IPS-18a (cell line): ENCODE measurements around the gene ATP2B2.

Experiments
- H3K27ac ChIP-seq: one replicate; pipeline ENCODE4 v1.5.1; 2013; ENCODE audit warnings: low read length
- H3K27me3 ChIP-seq: one replicate; pipeline ENCODE4 v1.6.1; 2013; ENCODE audit warnings: mild to moderate bottlenecking, low read length; ENCODE audit not compliant: control insufficient read depth, insufficient read depth
- H3K36me3 ChIP-seq: one replicate; pipeline ENCODE4 v1.6.1; 2013; ENCODE audit warnings: low read depth, low read length; ENCODE audit not compliant: control insufficient read depth
- H3K4me1 ChIP-seq: one replicate; pipeline ENCODE4 v1.6.1; 2013; ENCODE audit warnings: low read depth, low read length; ENCODE audit not compliant: control insufficient read depth
- H3K4me3 ChIP-seq: one replicate; pipeline ENCODE4 v1.5.1; 2013; ENCODE audit warnings: low read length
- H3K9ac ChIP-seq: one replicate; pipeline ENCODE4 v1.6.1; 2013; ENCODE audit warnings: mild to moderate bottlenecking, low read length, moderate library complexity
- H3K9me3 ChIP-seq: one replicate; pipeline ENCODE4 v1.6.1; 2013; ENCODE audit warnings: low read depth, low read length; ENCODE audit not compliant: control insufficient read depth

The ATP2B2 gene

GRCh38 chr3:10345911-10346310 lies 159.5 kb downstream of the ATP2B2 start:
- Histone ChIP-seq H3K4me3 (no peak overlapping the region), H3K27ac (no peak overlapping the region), H3K9me3 (no peaks in the 10 kb centered on the region), H3K9ac (no peak overlapping the region), H3K4me1 (no peaks in the 10 kb centered on the region), H3K27me3 (no peaks in the 10 kb centered on the region), H3K36me3 (no peaks in the 10 kb centered on the region)

GRCh38 chr3:10344944-10345575 lies 160.3 kb downstream of the ATP2B2 start:
- Histone ChIP-seq H3K9ac (no peak overlapping the region), H3K4me3 (no peak overlapping the region), H3K4me1 (no peaks in the 10 kb centered on the region), H3K27ac (no peak overlapping the region), H3K27me3 (no peaks in the 10 kb centered on the region), H3K36me3 (no peaks in the 10 kb centered on the region), H3K9me3 (no peaks in the 10 kb centered on the region)

GRCh38 chr3:10344147-10344943 lies 161.0 kb downstream of the ATP2B2 start:
- Histone ChIP-seq H3K4me1 (no peaks in the 10 kb centered on the region), H3K9ac (no peak overlapping the region), H3K27me3 (no peaks in the 10 kb centered on the region), H3K4me3 (no peak overlapping the region), H3K9me3 (no peaks in the 10 kb centered on the region), H3K27ac (no peak overlapping the region), H3K36me3 (no peaks in the 10 kb centered on the region)

- Histone ChIP-seq H3K4me3 (no peak overlapping the region), H3K4me1 (no peaks in the 10 kb centered on the region), H3K27me3 (no peaks in the 10 kb centered on the region), H3K27ac (no peak overlapping the region), H3K9ac (no peak overlapping the region), H3K36me3 (no peaks in the 10 kb centered on the region), H3K9me3 (no peaks in the 10 kb centered on the region)
These were observed 161.9 kb downstream of the ATP2B2 start for GRCh38 chr3:10343526-10343925.

GRCh38 chr3:10342781-10343180 lies 162.6 kb downstream of the ATP2B2 start:
- H3K4me1 ChIP-seq, result no peaks in the 10 kb centered on the region
- H3K9me3 ChIP-seq, result no peaks in the 10 kb centered on the region
- no peak overlapping the region for H3K4me3 ChIP-seq
- H3K27me3 ChIP-seq, result no peaks in the 10 kb centered on the region
- H3K36me3 ChIP-seq, result no peaks in the 10 kb centered on the region
- no peak overlapping the region for H3K9ac ChIP-seq
- H3K27ac ChIP-seq, result no peak overlapping the region

GRCh38 chr3:10341901-10342398 lies 163.4 kb downstream of the ATP2B2 start:
- H3K4me1 ChIP-seq, result no peaks in the 10 kb centered on the region
- no peak overlapping the region for H3K9ac ChIP-seq
- H3K27ac ChIP-seq, result no peak overlapping the region

GRCh38 chr3:10340476-10340875 lies 164.9 kb downstream of the ATP2B2 start:
- no peaks in the 10 kb centered on the region for H3K9me3 ChIP-seq
- no peaks in the 10 kb centered on the region for H3K36me3 ChIP-seq
- H3K4me1 ChIP-seq, result no peaks in the 10 kb centered on the region
- no peaks in the 10 kb centered on the region for H3K27me3 ChIP-seq
- H3K9ac ChIP-seq, result no peak overlapping the region
- no peak overlapping the region for H3K4me3 ChIP-seq
- no peak overlapping the region for H3K27ac ChIP-seq

More at GRCh38 chr3:10341901-10342398, 163.4 kb downstream of the ATP2B2 start:
- no peaks in the 10 kb centered on the region for H3K36me3 ChIP-seq
- H3K4me3 ChIP-seq, result no peak overlapping the region
- no peaks in the 10 kb centered on the region for H3K9me3 ChIP-seq
- no peaks in the 10 kb centered on the region for H3K27me3 ChIP-seq

GRCh38 chr3:10340046-10340445 lies 165.3 kb downstream of the ATP2B2 start:
- H3K27ac ChIP-seq, result no peak overlapping the region
- H3K4me1 ChIP-seq, result no peaks in the 10 kb centered on the region
- no peaks in the 10 kb centered on the region for H3K36me3 ChIP-seq
- H3K9me3 ChIP-seq, result no peaks in the 10 kb centered on the region
- no peak overlapping the region for H3K9ac ChIP-seq
- H3K27me3 ChIP-seq, result no peaks in the 10 kb centered on the region
- H3K4me3 ChIP-seq, result no peak overlapping the region

GRCh38 chr3:10339376-10339955 lies 165.9 kb downstream of the ATP2B2 start:
- H3K9ac ChIP-seq, result no peak overlapping the region
- no peaks in the 10 kb centered on the region for H3K36me3 ChIP-seq
- no peak overlapping the region for H3K27ac ChIP-seq
- H3K4me3 ChIP-seq, result no peak overlapping the region
- no peaks in the 10 kb centered on the region for H3K9me3 ChIP-seq
- H3K4me1 ChIP-seq, result no peaks in the 10 kb centered on the region
- H3K27me3 ChIP-seq, result no peaks in the 10 kb centered on the region

GRCh38 chr3:10338591-10339353 lies 166.6 kb downstream of the ATP2B2 start:
- Histone ChIP-seq H3K27me3 (no peaks in the 10 kb centered on the region), H3K4me1 (no peaks in the 10 kb centered on the region)

GRCh38 chr3:10338164-10338470 lies 167.3 kb downstream of the ATP2B2 start:
- H3K4me1 ChIP-seq, result no peaks in the 10 kb centered on the region
- H3K4me3 ChIP-seq, result no peak overlapping the region

More at GRCh38 chr3:10338591-10339353, 166.6 kb downstream of the ATP2B2 start:
- H3K27ac ChIP-seq, result no peak overlapping the region
- no peak overlapping the region for H3K4me3 ChIP-seq
- no peaks in the 10 kb centered on the region for H3K9me3 ChIP-seq
- no peaks in the 10 kb centered on the region for H3K36me3 ChIP-seq
- no peak overlapping the region for H3K9ac ChIP-seq

More at GRCh38 chr3:10338164-10338470, 167.3 kb downstream of the ATP2B2 start:
- Histone ChIP-seq H3K9me3 (no peaks in the 10 kb centered on the region), H3K36me3 (no peaks in the 10 kb centered on the region), H3K9ac (no peak overlapping the region), H3K27ac (no peak overlapping the region), H3K27me3 (no peaks in the 10 kb centered on the region)
